ENCODE data around the gene TTLL5. TPM values are rescaled to one million over a fixed set of nuclear protein-coding genes. Genes with fewer than 3 reads are reported as not detected.

TTLL5 gene
- total and polyA plus RNA-seq, 2 of the 4 experiments (the other 2 are of a cell fraction), result 11.9 to 16.7 TPM

DNA sequence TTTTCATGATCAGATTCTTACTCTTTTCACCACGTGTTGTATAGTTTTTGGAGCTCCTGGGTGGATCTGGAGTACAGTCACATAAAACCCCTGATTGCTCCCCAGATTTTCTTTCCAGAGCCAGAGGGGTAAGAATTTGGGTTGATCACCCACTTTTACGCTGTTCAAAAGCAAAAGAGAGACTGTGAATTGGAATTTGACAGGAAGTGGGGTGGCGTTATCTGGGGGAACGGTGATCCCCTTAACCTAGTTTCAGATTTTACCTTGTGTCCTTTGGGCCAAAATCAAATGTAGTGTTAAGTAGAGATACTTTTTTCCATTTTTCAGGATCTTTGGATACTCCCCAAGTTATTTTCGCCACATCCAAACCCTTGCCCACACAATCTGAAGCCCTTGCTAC is 245.2 kb downstream of the TTLL5 start:
- TF ChIP-seq CHD1 (IDR thresholded peaks at IDR 0.05; ENCODE audit: low read depth, low read length) (no peak), POLR2A (IDR thresholded peaks at IDR 0.05; ENCODE audit: low read depth, low read length) (no peak), MXI1 (IDR thresholded peaks at IDR 0.05; ENCODE audit: borderline replicate concordance, low read depth, low read length) (no peak), BHLHE40 (IDR thresholded peaks at IDR 0.05; ENCODE audit: low read depth, low read length) (no peak), RFX5 (IDR thresholded peaks at IDR 0.05; ENCODE audit: low read depth, low read length) (no peak), NFE2L2 (IDR thresholded peaks at IDR 0.05; ENCODE audit: low read depth, low read length) (no peak), RAD21 (IDR thresholded peaks at IDR 0.05; ENCODE audit: low read length) (no peak), MAZ (IDR thresholded peaks at IDR 0.05; ENCODE audit: borderline replicate concordance, low read depth, low read length) (no peak), SMC3 (IDR thresholded peaks at IDR 0.05; ENCODE audit: low read depth, low read length) (no peak), CEBPB (IDR thresholded peaks at IDR 0.05; ENCODE audit: low read depth, low read length) (no peak), RCOR1 (IDR thresholded peaks at IDR 0.05; ENCODE audit: insufficient replicate concordance, low read length) (no peak), FOS (IDR thresholded peaks at IDR 0.05; ENCODE audit: low read depth, low read length) (no peak), MAFK (IDR thresholded peaks at IDR 0.05; ENCODE audit: low read depth, low read length) (no peak)
- TF ChIP-seq, protein P1, sequence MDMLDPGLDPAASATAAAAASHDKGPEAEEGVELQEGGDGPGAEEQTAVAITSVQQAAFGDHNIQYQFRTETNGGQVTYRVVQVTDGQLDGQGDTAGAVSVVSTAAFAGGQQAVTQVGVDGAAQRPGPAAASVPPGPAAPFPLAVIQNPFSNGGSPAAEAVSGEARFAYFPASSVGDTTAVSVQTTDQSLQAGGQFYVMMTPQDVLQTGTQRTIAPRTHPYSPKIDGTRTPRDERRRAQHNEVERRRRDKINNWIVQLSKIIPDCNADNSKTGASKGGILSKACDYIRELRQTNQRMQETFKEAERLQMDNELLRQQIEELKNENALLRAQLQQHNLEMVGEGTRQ (IDR thresholded peaks at IDR 0.05; ENCODE audit: low read depth, low read length), result no peak
- TF ChIP-seq, protein P2, sequence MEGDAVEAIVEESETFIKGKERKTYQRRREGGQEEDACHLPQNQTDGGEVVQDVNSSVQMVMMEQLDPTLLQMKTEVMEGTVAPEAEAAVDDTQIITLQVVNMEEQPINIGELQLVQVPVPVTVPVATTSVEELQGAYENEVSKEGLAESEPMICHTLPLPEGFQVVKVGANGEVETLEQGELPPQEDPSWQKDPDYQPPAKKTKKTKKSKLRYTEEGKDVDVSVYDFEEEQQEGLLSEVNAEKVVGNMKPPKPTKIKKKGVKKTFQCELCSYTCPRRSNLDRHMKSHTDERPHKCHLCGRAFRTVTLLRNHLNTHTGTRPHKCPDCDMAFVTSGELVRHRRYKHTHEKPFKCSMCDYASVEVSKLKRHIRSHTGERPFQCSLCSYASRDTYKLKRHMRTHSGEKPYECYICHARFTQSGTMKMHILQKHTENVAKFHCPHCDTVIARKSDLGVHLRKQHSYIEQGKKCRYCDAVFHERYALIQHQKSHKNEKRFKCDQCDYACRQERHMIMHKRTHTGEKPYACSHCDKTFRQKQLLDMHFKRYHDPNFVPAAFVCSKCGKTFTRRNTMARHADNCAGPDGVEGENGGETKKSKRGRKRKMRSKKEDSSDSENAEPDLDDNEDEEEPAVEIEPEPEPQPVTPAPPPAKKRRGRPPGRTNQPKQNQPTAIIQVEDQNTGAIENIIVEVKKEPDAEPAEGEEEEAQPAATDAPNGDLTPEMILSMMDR (conservative IDR thresholded peaks at IDR 0.05; ENCODE audit: low read depth, low read length), result no peak
- TF ChIP-seq, protein P3, sequence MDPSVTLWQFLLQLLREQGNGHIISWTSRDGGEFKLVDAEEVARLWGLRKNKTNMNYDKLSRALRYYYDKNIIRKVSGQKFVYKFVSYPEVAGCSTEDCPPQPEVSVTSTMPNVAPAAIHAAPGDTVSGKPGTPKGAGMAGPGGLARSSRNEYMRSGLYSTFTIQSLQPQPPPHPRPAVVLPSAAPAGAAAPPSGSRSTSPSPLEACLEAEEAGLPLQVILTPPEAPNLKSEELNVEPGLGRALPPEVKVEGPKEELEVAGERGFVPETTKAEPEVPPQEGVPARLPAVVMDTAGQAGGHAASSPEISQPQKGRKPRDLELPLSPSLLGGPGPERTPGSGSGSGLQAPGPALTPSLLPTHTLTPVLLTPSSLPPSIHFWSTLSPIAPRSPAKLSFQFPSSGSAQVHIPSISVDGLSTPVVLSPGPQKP (IDR thresholded peaks at IDR 0.05; ENCODE audit: borderline replicate concordance, low read depth, low read length), result no peak
- no peak overlapping the region for H3K27ac ChIP-seq (ENCODE audit: insufficient read depth, low read length)
- H3K18ac ChIP-seq (ENCODE audit: low read depth, low read length), result no peak overlapping the region
- in situ Hi-C loops (cut with MboI; ENCODE audit: low sequenced_read_pairs), result no loop called here
- no peak overlapping the region for H2BK20ac ChIP-seq (ENCODE audit: low read depth, low read length)
- POLR2A ChIA-PET (ENCODE audit: unreplicated experiment), result no interaction called here
- no CpG with 5 or more reads among the region's 5 CpGs for WGBS, 2 experiments (ENCODE audit: extremely low coverage in 2 of 2, insufficient read length in 1 of 2)
- H3K4me2 ChIP-seq (ENCODE audit: low read depth, low read length), result no peak overlapping the region
- no peak overlapping the region for H2BK120ac ChIP-seq (ENCODE audit: low read depth, low read length)
- no peak overlapping the region for H4K5ac ChIP-seq (ENCODE audit: low read depth, low read length)
- H3K23ac ChIP-seq (ENCODE audit: low read depth, low read length), result no peak overlapping the region
- H3K27me3 ChIP-seq (ENCODE audit: control insufficient read depth, insufficient read depth, low read length), result no peaks in the 10 kb centered on the region
- H3K14ac ChIP-seq (replicated peaks; ENCODE audit: low read depth, low read length), result no peak overlapping the region
- H3K9ac ChIP-seq (ENCODE audit: low read depth, low read length), result no peak overlapping the region
- no peaks in the 10 kb centered on the region for H3K9me3 ChIP-seq (ENCODE audit: control insufficient read depth, insufficient read depth, low read length)
- no peaks in the 10 kb centered on the region for H3K79me1 ChIP-seq (ENCODE audit: low read depth in 1 of 2, low read length in 2 of 2)
- H4K8ac ChIP-seq (ENCODE audit: low read depth in 2 of 2, low read length in 2 of 2), result no peak overlapping the region
- peaks cover 2% of the 10 kb centered on the region; the same call in 1 of the 2 replicates for H3K36me3 ChIP-seq (ENCODE audit: control insufficient read depth, insufficient read depth, low read length)
- no peak overlapping the region for H3K4ac ChIP-seq (ENCODE audit: low read depth, low read length)
- no peak overlapping the region for H3K4me3 ChIP-seq (ENCODE audit: insufficient read depth, low read depth, low read length)
- H2BK15ac ChIP-seq (ENCODE audit: low read depth, low read length), result no peak overlapping the region
- H3K56ac ChIP-seq (ENCODE audit: extremely low read depth, insufficient read depth, low read length), result no peak overlapping the region
- intact Hi-C loops (cut with micrococcal nuclease), result loop anchor here (1.0 to 10.0 kb wide), 4 partner anchors 71 to 479 kb away; no protein-coding TSS in a partner anchor
- no peak for ATAC-seq (ENCODE audit: low read depth)
- H4K20me1 ChIP-seq (ENCODE audit: insufficient read depth, low read length), result no peaks in the 10 kb centered on the region
- H4K91ac ChIP-seq (ENCODE audit: insufficient read depth, low read depth, low read length), result no peak overlapping the region
- BruUV-seq (replicated peaks), result no TSS peak
- no peak for DNase-seq
- dilution Hi-C loops (cut with HindIII; ENCODE audit: low sequenced_read_pairs, unreplicated experiment), result no loop called here
- H2AFZ ChIP-seq (replicated peaks; ENCODE audit: low read length, poor library complexity), result no peak overlapping the region
- CTCF ChIA-PET, result interaction anchor here (0.5 to 1.9 kb wide), 17 partner anchors 9 to 201 kb away, joined by 3 to 11 read pairs (median 4); partner anchors contain the start of gene IFT43
- peaks cover 2% of the 10 kb centered on the region; the same call in 1 of the 2 replicates for H3K4me1 ChIP-seq (ENCODE audit: control insufficient read depth, insufficient read depth, low read length)
- H2AK9ac ChIP-seq (replicated peaks; ENCODE audit: low read depth, low read length, poor library complexity), result no peak overlapping the region
- no peaks in the 10 kb centered on the region for H3K9me1 ChIP-seq (ENCODE audit: insufficient read depth, low read length)
- no peak overlapping the region for H2AK5ac ChIP-seq (ENCODE audit: low read depth, low read length)
- no peak overlapping the region for H2BK5ac ChIP-seq (ENCODE audit: low read depth, low read length, poor library complexity, severe bottlenecking)
